NCI-H2227 (cell line): ENCODE data around the gene NAA25.

Source experiments
- DNase-seq: peaks from one replicate; lab custom pipeline; 2025; ENCODE audit not compliant: unreplicated experiment; lab: John Stamatoyannopoulos, UW

Gene NAA25

DNA sequence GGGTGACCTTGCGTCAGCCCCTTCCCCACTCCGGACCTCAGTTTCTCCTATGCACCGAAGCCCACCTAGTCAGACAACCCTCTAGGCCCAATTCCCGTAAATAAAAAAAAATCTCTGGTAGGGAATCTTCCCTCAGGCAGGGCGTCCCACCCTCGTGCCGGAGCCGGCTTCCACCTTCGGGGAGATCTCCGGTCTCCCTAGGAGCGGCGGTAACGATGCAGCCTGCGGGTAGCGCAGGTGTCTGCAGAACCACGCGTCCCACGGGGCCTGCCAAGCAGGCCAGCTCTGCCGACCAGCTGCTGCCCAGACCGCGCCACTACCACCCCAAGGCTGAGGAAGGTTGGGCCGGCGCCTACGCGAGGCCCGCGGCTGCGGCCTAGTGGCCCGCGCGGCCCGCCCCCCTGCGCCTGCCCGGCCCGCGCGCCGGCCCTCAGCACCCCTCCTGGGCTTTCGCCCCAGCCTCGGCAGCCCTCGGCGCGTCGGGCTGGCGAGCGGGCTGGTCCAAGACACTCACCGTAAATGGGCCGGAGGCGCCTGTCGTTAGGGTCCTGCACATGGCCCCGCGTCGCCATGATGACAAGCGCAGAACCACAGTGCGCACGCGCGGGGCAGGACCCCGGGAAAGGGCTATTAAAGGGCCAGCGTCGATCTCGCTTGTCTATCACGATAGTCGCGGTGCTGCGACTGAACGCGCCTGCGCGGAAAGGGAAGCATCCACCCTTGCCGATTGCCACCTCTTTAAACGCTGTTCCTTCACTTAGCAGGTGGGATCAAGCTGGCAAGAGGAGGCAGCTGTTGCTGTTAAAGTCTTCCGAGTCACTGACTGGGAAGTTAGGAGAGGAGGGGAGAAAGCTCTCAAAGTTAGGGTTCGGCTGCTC is at the start of gene NAA25:
TSS of gene NAA25 (minus strand) at position 582 of the 878 bp plus-strand sequence. CDS start at position 572, 10 bp downstream.
- DNase-seq: peak; percentile 91

GRCh38 chr12:112153893-112154219 is 45.3 kb upstream of the NAA25 start:
- DNase-seq: no peak

GRCh38 chr12:112153181-112153892 is 44.8 kb upstream of the NAA25 start:
- no peak for DNase-seq

GRCh38 chr12:112151766-112152541 is 43.4 kb upstream of the NAA25 start:
- DNase-seq: no peak

DNA sequence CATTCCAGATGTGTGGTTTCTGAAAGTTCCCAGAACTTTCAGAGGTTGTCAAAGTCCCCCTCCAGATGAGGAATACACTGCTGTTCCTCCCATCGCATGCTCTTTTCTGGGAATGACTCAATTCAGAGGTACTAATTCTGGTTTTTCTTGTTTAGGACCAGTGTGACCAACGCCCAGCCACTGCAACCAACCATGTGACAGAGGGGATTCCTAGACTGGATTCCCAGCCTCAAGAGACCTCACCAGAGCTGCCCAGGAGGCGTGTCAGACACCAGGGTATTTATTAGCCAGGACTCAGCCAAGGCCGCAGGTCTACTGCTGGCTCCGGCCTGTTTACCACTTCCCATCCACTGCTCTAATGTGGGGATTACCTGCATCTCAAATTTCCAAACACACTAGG is 41.0 kb upstream of the NAA25 start:
- no peak for DNase-seq

DNA sequence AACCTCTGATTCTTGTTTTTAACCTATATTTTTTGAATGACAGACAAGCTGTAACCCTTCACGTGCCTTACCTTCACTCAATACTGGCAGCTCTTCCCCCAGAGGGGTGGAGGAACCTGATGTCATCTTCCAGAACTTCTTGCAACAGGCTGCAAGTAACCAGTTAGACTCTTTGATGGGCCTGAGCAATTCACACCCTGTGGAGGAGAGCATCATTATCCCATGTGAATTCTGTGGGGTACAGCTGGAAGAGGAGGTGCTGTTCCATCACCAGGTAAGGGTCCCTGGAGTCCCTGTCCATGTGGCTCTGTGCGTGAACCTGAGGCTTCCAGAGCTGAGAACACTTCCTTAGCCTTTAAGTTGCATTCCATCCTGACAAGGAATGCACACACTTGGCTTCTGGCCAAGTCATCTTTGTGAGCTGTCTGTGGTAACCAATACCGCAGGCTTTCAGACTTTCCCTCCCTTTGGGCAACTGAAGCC is 39.5 kb upstream of the NAA25 start:
- peak; percentile 12 for DNase-seq

GRCh38 chr12:112146123-112146522 is 37.5 kb upstream of the NAA25 start:
- DNase-seq: no peak

DNA sequence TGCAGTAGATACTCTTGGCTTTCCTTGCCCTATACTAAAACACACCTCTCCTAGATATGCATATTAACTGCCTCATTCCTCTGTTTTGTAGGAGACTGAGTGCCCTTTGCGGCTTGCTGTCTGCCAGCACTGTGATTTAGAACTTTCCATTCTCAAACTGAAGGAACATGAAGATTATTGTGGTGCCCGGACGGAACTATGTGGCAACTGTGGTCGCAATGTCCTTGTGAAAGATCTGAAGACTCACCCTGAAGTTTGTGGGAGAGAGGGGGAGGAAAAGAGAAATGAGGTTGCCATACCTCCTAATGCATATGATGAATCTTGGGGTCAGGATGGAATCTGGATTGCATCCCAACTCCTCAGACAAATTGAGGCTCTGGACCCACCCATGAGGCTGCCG is 32.1 kb upstream of the NAA25 start:
- no peak for DNase-seq

GRCh38 chr12:112134731-112135130 is 26.1 kb upstream of the NAA25 start:
- DNase-seq: no peak

DNA sequence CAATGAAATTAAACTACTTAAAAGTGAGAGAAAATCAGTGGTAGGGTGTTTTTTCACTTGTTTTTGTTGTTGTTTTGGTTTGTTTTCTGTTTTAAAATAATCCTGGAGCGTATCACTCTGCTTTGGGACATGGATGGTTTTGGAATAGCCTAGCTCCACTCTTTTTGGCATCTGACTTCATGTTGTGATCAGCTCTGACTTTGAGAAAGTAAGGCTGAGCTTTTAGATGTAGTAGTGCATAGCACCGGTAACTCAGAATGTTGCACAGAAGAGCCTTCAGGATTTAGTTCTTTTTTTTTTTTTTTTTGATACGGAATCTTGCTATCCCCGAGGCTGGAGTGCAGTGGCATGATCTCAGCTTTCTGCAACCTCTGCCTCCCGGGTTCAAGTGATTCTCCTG is 24.8 kb upstream of the NAA25 start:
- no peak for DNase-seq

DNA sequence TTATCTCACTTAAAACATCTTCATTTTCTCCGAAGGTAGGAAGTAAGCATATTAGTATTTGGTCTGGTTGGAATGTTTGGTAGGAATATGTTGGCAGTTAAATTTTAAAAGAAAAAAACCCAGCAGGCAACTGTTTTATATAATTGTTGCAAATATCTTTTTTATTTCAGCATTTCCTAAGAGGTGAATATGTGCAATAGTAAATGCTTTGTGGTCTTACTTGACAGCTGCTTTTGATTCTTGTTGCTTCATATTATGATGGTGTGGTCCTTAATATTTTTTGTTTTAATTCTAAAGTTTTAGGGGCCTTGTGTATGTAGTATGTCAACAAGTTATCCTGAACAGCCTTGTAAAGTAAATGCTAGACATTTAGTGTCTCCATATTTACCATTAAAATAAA is 23.1 kb upstream of the NAA25 start:
- DNase-seq: no peak

- no peak for DNase-seq
Observed at GRCh38 chr12:112130441-112130998, 21.9 kb upstream of the NAA25 start.

DNA sequence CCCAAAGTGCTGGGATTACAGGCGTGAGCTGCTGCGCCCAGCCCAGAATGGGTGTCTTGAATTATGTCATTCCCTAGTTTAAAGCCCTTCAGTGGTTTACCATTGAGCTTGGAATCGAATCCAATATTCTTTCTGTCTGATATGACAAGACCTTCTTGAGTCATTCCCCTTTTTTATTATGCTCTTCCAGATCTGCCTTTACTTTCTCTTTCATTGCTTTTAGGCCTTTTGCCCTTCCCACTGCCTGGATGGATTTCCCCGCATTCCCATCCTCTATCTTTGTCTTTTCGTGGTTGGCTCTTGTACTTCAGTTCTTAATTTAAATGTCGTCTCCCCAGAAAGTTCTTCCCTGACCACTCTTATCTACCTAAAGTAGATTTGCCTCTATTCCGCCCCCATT is 18.3 kb upstream of the NAA25 start:
- DNase-seq: no peak

GRCh38 chr12:112126000-112126438 is 17.4 kb upstream of the NAA25 start:
- no peak for DNase-seq

DNA sequence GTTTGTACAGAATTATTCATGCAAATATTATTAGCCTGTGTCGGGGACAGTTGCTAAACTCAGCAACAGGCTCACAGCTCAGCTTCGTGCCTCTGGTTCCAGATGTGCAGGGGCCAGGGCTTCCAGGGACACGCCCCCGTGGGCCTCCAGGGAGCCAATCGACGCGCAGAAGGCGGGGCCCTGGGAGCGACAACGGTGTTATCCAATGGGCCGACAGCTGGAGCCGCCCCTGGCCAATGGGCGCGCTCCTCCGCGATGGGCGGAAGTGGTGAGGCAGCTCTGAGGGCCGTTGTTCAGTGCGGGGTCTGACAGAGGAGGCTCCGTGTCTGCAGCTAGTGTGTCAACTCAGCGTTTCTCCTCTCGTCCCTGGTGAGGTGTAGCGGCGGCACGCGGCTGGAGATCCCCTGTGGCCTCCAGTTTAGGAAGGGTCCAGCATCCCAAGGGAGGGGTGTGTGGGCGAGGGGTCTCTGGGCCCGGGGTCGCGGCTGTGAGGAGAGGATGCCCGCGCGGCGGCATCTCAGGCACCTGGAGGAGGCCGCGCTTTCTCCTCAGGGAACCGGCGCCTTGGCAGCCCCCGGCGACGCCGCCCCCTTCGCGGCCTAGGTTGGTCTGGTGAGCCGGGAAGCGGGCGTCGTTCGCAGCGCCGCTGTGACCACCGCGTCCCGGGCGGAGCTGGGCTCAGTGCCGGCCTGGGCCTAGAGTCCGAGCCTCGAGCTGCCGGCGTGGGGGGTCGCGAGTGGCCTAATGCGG is 16.8 kb upstream of the NAA25 start, which contains the start of gene TRAFD1:
TSS of gene TRAFD1 (plus strand) at position 311 of the 750 bp plus-strand sequence. CDS start 4,963 bp downstream, outside the sequence.
- DNase-seq: peak; percentile 99

GRCh38 chr12:112124918-112125249 is 16.3 kb upstream of the NAA25 start:
- no peak for DNase-seq

GRCh38 chr12:112122823-112123690 is 14.5 kb upstream of the NAA25 start:
- no peak for DNase-seq

DNA sequence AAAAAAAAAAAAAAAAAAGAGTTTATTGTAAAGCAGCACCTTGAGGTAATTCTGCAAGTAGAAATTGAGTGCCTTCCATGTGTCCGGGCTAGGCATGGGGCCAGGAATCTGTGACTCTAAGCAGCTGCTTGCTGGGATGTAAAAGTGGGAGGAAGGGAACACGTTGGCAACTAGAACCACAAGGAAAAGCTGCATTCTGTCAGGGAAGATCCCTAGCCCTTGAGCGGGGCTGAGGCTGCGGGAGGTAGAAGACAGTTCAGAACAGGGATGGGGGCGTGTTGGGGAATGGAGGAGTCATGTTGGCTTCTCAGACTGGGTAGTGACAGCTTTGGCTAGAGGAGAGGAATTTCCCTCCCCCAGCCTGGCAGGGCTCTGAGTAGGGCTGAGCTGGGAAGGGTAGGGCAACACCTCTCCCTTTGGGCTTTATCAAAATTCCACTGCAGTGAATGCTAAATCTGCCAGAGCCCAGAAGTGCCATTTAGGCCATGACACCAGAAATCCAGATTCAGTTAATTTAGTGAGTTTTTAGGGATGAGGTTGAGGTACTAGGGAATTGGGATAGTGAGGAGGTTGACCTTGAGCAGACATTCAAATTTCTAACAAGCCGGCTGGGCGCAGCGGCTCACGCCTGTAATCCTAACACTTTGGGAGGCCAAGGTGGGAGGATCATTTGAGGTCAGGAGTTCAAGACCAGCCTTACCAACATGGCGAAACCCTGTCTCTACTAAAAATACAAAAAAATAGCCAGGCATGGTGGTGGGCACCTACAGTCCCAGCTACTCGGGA is 13.4 kb upstream of the NAA25 start:
- no peak for DNase-seq

GRCh38 chr12:112117685-112118084 is 9.1 kb upstream of the NAA25 start:
- no peak for DNase-seq
